Measurements from ENCODE around the gene ADGRD1. TPM values are rescaled to one million over a fixed set of nuclear protein-coding genes. Genes with fewer than 3 reads are reported as not detected.

Gene ADGRD1
- total RNA-seq, 1 experiment from 2014 or later, result 0.77 TPM

GRCh38 chr12:130965668-130966067 lies 12.0 kb downstream of the ADGRD1 start:
- DNase-seq (ENCODE audit: low spot score), result no peak
- no peaks in the 10 kb centered on the region for H3K36me3 Mint-ChIP-seq
- no peak overlapping the region for H3K27ac Mint-ChIP-seq
- ChIA-PET CTCF (no interaction called here), POLR2A (no interaction called here)
- H3K27me3 Mint-ChIP-seq (ENCODE audit: low read depth), result no peaks in the 10 kb centered on the region
- TF ChIP-seq ETV6 (CRISPR knock-in tag; IDR thresholded peaks at IDR 0.05) (no peak), ZNF317 (CRISPR knock-in tag; IDR thresholded peaks at IDR 0.05; ENCODE audit: borderline replicate concordance, low read depth) (no peak), ZNF425 (CRISPR knock-in tag; conservative IDR thresholded peaks at IDR 0.05) (no peak), ESRRA (CRISPR knock-in tag; IDR thresholded peaks at IDR 0.05; ENCODE audit: borderline replicate concordance) (no peak), IRF2 (CRISPR knock-in tag; IDR thresholded peaks at IDR 0.05; ENCODE audit: borderline replicate concordance, low read depth) (no peak), GABPB1 (CRISPR knock-in tag; IDR thresholded peaks at IDR 0.05) (no peak), MXD4 (CRISPR knock-in tag; IDR thresholded peaks at IDR 0.05; ENCODE audit: borderline replicate concordance) (no peak), ZBTB21 (CRISPR knock-in tag; IDR thresholded peaks at IDR 0.05; ENCODE audit: borderline replicate concordance) (no peak), ARID4B (CRISPR knock-in tag; IDR thresholded peaks at IDR 0.05; ENCODE audit: borderline replicate concordance) (no peak), ZNF416 (CRISPR knock-in tag; IDR thresholded peaks at IDR 0.05) (no peak), ZBTB43 (CRISPR knock-in tag; IDR thresholded peaks at IDR 0.05) (no peak), SMAD3 (CRISPR knock-in tag; IDR thresholded peaks at IDR 0.05; ENCODE audit: borderline replicate concordance) (no peak), ZNF532 (CRISPR knock-in tag; IDR thresholded peaks at IDR 0.05; ENCODE audit: borderline replicate concordance) (no peak), FOXP1 (CRISPR knock-in tag; IDR thresholded peaks at IDR 0.05; ENCODE audit: borderline replicate concordance) (no peak)
- H3K4me1 Mint-ChIP-seq, result no peaks in the 10 kb centered on the region
- ATAC-seq, result no peak
- H3K9me3 Mint-ChIP-seq, result peaks cover 7% of the 10 kb centered on the region; the same call in 1 of the 2 replicates
- H3K4me3 Mint-ChIP-seq, result no peak overlapping the region

All from WTC11 (cell line).